ENCODE results near the gene PCDHA5.
"Not testable (repeated sequence)": the region's sequence is repeated elsewhere in the genome, so short reads cannot be mapped to it uniquely, and the experiment has no call there.

The PCDHA5 gene

DNA sequence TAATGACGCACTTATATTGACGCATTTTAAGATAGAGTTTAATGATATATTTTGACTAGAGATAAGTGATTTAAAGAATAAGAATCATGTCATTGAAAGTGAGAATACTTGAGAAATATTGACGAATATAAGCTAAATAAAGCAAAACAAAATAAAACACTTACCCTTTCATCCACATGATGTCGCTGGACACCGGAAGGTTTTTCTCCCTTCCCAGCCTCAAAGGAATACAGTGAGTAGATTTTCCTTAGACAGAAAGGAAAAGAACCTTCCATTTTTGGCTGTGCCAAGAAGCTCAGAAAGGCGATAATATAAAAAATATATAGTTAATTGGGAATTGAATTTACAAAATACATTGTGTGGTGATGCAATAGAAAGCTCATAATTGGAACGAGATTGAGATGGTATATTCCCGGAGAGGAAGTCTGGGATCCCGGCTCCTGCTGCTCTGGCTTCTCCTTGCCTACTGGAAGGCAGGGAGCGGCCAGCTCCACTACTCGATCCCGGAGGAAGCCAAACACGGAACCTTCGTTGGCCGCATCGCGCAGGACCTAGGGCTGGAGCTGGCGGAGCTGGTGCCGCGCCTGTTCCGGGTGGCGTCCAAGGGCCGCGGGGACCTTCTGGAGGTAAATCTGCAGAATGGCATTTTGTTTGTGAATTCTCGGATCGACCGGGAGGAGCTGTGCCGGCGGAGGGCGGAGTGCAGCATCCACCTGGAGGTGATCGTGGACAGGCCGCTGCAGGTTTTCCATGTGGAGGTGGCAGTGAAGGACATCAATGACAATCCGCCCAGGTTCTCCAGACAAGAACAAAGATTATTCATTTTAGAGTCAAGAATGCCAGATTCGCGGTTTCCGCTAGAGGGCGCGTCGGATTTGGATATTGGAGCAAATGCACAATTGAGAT, at the start of gene PCDHA5:
Gene PCDHA5, plus strand, starts transcription at position 239 of the 906 bp plus-strand sequence.
- peak; percentile 23 for DNase-seq

DNA sequence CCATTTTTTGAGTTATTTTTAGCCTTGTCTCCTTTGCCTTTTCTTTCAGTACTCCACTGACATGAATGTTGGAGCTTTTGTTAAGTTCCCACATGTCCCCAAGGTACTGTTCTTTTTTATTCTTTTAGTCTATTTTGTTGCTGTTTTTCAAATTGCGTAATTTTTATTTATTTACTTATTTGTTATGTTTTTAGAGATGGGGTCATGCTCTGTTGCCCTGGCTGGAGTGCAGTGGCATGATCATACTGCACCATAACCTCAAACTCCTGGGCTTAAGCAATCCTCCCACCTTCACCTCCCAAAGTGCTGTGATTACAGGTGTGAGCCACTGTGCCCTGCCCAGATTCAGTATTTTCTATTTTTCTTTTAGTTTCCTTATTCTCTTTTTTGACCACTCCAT, 40.9 kb upstream of the PCDHA5 start:
- DNase-seq = no peak

DNA sequence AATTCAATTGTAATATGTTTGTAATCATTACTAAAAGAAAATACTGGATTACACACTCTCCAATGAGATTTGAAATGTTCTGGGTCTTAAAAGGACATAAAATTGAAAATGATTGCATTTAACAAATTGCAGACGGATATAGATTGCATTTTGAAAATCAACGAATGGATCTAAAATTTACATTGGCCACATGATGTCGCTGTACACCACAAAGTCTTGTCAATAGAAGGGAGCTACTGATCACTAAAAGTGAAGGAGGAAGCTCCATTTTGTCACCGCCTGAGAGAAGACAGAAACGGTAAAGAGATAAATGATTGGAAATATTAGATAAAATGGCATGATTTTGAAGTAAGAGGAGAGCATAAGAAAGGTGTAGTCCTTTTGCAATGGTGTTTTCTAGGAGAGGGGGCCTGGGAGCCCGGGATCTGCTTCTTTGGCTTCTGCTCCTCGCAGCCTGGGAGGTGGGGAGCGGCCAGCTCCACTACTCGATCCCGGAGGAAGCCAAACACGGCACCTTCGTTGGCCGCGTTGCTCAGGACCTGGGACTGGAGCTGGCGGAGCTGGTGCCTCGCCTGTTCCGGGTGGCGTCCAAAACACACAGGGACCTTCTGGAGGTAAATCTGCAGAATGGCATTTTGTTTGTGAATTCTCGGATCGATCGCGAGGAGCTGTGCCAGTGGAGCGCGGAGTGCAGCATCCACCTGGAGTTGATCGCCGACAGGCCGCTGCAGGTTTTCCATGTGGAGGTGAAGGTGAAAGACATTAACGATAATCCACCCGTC, 35.3 kb upstream of the PCDHA5 start, which contains the start of gene PCDHA1:
Gene PCDHA1, plus strand, starts transcription at position 236 of the 782 bp plus-strand sequence.
- peak; percentile 0 for DNase-seq

DNA sequence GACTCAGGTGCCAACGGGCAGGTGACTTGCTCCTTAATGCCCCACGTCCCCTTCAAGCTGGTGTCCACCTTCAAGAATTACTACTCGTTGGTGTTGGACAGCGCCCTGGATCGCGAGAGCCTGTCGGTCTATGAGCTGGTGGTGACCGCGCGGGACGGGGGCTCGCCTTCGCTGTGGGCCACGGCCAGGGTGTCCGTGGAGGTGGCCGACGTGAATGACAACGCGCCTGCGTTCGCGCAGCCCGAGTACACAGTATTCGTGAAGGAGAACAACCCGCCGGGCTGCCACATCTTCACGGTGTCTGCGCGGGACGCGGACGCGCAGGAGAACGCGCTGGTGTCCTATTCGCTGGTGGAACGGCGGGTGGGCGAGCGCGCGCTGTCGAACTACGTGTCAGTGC, 34.0 kb upstream of the PCDHA5 start:
- not testable (repeated sequence) for DNase-seq

DNA sequence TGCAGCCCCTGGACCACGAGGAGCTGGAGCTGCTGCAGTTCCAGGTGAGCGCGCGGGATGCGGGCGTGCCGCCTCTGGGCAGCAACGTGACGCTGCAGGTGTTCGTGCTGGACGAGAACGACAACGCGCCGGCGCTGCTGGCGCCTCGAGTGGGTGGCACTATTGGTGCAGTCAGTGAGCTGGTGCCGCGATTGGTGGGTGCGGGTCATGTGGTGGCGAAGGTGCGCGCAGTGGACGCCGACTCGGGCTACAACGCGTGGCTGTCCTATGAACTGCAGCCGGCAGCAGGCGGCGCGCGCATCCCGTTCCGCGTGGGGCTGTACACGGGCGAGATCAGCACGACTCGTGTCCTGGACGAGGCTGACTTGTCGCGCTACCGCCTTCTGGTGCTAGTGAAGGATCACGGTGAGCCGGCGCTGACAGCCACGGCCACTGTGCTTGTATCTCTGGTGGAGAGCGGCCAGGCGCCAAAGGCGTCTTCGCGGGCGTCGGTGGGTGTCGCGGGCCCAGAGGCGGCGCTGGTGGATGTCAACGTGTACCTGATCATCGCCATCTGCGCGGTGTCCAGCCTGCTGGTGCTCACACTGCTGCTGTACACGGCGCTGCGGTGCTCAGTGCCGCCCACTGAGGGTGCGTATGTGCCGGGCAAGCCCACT, 33.4 kb upstream of the PCDHA5 start:
- DNase-seq = not testable (repeated sequence)

DNA sequence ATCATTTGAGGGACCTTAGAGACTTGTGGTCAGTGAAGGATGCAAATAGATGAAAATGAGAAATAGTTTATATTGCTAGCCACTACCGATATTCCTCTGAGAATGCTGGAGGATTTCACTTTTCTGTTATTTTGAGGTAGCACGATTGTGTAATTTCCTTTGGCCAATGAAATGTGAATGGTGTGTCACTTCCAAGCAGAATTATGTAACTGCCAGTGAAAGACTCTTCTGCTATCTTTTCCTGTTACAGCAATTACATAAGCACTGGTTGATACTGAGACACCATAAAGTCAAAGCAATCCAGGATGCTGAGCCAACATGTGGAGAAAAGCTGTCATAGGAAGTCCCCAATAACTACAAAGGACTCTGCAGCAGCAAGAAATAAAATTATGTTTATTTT, 30.3 kb upstream of the PCDHA5 start:
- DNase-seq = no peak

DNA sequence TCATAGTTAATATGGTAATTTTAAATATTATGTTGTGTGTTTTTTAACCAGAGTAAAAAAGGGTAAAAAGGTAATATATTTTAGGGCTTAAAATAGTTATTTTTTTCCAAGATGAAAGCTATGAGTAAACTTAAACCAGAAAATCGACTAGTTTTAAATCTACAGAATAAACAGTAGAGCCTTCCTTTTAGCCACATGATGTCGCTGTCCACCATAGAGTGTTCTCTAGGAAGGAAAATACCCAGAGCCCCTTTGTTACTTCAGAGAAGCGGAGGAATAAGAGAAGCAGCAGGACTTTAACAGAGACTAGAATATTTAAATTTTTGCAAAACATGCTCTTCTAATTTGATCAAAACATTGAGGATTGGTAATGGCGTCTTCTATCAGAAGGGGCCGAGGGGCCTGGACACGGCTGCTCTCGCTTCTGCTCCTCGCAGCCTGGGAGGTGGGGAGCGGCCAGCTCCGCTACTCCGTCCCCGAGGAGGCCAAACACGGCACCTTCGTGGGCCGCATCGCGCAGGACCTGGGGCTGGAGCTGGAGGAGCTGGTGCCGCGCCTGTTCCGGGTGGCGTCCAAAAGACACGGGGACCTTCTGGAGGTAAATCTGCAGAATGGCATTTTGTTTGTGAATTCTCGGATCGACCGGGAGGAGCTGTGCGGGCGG, 26.7 kb upstream of the PCDHA5 start, which contains the start of gene PCDHA2:
Gene PCDHA2, plus strand, starts transcription at position 258 of the 664 bp plus-strand sequence.
- DNase-seq = no peak

DNA sequence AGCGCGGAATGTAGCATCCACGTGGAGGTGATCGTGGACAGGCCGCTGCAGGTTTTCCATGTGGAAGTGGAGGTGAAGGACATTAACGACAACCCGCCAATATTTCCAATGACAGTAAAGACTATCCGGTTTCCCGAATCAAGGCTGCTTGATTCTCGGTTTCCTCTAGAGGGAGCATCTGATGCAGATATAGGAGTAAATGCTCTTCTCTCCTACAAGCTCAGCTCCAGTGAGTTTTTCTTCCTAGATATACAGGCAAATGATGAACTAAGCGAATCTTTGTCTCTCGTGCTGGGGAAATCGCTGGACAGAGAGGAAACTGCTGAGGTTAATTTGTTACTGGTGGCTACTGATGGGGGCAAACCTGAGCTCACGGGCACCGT, 26.2 kb upstream of the PCDHA5 start:
- no peak for DNase-seq

DNA sequence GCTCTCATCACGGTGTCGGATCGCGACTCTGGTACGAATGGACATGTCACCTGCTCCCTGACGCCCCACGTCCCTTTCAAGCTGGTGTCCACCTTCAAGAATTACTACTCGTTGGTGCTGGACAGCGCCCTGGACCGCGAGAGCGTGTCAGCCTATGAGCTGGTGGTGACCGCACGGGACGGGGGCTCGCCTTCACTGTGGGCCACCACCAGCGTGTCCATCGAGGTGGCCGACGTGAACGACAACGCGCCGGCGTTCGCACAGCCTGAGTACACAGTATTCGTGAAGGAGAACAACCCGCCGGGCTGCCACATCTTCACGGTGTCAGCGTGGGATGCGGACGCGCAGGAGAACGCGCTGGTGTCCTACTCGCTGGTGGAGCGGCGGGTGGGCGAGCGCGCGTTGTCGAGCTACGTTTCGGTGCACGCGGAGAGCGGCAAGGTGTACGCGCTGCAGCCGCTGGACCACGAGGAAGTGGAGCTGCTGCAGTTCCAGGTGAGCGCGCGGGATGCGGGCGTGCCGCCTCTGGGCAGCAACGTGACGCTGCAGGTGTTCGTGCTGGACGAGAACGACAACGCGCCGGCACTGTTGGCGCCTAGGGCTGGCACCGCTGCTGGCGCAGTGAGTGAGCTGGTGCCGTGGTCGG, 25.2 kb upstream of the PCDHA5 start:
- not testable (repeated sequence) for DNase-seq

DNA sequence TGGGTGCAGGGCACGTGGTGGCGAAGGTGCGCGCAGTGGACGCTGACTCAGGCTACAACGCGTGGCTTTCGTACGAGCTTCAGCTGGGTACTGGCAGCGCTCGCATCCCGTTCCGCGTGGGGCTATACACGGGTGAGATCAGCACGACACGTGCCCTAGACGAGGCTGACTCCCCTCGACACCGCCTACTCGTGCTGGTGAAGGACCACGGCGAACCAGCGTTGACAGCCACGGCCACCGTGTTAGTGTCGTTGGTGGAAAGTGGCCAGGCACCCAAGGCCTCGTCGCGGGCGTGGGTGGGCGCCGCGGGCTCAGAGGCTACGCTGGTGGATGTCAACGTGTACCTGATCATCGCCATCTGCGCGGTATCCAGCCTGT, 24.7 kb upstream of the PCDHA5 start:
- DNase-seq = no peak

DNA sequence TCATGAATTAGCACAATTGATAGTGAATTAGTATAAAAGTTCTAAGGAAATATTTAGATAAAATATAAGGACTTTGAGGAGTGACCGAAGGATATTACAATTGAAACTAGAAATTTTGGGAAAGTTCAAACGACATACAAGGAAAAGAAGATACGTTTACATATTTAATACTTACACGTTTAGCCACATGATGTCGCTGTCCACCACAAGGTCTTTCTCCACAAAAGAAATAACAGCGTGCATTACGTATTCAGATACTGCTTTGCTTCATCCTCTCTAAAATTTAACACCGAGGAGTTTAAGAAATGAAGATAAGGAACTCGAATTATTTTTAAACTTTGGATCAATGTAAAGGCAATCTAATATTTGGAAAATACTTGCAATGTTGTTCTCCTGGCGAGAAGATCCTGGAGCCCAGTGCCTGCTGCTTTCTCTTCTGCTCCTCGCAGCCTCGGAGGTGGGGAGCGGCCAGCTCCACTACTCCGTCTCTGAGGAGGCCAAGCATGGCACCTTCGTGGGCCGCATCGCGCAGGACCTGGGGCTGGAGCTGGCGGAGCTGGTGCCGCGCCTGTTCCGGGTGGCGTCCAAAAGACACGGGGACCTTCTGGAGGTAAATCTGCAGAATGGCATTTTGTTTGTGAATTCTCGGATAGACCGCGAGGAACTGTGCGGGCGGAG, 20.5 kb upstream of the PCDHA5 start, which contains the start of gene PCDHA3:
Gene PCDHA3, plus strand, starts transcription at position 242 of the 678 bp plus-strand sequence.
- no peak for DNase-seq

DNA sequence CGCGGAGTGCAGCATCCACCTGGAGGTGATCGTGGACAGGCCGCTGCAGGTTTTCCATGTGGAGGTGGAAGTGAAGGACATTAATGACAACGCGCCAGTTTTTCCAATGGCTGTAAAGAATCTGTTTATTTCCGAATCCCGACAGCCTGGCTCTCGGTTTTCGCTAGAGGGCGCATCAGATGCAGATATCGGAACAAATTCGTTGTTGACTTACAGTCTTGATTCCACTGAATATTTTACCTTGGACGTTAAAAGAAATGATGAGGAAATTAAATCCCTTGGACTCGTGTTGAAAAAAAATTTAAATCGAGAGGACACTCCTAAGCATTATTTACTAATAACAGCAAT, 19.9 kb upstream of the PCDHA5 start:
- DNase-seq = no peak

DNA sequence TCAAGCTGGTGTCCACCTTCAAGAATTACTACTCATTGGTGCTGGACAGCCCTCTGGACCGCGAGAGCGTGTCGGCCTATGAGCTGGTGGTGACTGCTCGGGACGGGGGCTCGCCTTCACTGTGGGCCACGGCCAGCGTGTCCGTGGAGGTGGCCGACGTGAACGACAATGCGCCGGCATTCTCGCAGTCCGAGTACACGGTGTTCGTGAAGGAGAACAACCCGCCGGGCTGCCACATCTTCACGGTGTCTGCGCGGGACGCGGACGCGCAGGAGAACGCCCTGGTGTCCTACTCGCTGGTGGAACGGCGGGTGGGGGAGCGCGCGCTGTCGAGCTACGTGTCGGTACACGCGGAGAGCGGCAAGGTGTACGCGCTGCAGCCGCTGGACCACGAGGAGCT, 19.0 kb upstream of the PCDHA5 start:
- not testable (repeated sequence) for DNase-seq

DNA sequence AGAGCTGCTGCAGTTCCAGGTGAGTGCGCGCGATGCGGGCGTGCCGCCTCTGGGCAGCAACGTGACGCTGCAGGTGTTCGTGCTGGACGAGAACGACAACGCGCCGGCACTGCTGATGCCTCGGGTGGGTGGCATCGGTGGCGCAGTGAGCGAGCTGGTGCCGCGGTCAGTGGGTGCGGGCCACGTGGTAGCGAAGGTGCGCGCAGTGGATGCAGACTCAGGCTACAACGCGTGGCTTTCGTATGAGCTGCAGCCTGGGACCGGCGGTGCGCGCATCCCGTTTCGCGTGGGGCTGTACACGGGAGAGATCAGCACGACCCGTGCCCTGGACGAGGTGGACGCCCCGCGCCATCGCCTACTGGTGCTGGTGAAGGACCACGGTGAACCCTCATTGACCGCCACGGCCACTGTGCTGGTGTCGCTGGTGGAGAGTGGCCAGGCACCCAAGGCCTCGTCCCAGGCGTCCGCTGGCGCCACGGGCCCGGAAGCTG, 18.6 kb upstream of the PCDHA5 start:
- DNase-seq = no peak

DNA sequence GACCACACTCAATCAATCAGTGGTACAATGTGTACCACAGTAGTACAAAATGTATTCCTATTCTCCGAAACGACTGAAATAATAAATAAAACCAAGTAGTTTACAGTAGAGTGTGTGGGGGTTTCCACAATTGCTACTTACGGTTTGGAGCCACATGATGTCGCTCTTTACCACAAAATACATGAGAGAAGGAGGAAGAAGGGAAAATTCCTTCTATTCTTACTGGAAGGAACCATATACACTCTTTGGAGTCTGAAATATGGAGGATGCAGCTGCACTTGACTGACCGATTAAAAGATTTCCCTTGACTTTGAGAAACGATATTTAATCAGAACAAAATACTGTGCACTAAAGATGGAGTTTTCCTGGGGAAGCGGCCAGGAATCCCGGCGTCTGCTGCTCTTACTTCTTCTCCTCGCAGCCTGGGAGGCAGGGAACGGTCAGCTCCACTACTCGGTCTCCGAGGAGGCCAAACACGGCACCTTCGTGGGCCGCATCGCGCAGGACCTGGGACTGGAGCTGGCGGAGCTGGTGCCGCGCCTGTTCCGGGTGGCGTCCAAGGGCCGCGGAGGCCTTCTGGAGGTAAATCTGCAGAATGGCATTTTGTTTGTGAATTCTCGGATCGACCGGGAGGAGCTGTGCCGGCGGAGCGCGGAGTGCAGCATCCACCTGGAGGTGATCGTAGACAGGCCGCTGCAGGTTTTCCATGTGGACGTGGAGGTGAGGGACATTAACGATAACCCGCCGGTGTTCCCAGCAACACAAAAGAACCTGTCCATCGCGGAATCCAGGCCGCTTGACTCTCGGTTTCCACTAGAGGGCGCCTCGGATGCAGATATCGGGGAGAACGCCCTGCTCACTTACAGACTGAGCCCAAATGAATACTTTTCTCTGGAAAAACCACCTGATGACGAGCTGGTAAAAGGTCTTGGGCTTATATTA, 14.3 kb upstream of the PCDHA5 start, which contains the start of gene PCDHA4:
Gene PCDHA4, plus strand, starts transcription at position 235 of the 942 bp plus-strand sequence.
- peak; percentile 22 for DNase-seq

DNA sequence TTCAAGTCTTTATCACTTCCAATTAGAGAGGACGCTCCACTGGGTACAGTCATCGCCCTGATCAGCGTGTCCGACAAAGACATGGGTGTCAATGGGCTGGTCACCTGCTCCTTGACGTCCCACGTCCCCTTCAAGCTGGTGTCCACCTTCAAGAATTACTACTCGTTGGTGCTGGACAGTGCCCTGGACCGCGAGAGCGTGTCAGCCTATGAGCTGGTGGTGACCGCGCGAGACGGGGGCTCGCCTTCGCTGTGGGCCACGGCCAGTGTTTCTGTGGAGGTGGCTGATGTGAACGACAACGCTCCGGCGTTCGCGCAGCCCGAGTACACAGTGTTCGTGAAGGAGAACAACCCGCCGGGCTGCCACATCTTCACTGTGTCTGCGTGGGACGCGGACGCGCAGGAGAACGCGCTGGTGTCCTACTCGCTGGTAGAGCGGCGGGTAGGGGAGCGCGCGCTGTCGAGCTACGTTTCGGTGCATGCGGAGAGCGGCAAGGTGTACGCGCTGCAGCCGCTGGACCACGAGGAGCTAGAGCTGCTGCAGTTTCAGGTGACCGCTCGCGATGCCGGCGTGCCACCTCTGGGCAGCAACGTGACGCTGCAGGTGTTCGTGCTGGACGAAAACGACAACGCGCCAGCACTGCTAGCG, 13.0 kb upstream of the PCDHA5 start:
- DNase-seq = not testable (repeated sequence)

DNA sequence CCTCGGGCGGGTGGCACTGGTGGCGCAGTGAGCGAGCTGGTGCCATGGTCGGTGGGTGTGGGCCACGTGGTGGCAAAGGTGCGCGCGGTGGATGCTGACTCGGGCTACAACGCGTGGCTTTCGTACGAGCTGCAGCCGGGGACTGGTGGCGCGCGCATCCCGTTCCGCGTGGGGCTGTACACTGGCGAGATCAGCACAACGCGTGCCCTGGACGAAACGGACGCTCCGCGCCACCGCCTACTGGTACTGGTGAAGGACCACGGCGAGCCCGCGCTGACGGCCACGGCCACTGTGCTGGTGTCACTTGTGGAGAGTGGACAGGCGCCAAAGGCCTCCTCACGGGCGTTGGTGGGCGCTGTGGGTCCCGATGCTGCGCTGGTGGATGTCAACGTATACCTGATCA, 12.5 kb upstream of the PCDHA5 start:
- no peak for DNase-seq

DNA sequence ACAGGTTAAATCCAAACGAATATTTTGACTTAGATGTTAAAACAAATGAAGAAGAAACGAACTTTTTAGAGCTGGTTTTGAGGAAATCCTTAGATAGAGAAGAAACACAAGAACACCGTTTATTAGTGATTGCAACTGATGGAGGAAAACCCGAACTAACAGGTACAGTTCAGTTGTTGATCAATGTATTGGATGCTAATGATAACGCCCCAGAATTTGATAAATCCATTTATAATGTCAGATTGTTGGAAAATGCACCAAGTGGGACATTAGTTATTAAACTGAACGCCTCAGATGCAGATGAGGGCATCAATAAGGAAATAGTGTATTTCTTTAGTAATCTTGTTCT, 842 bp downstream of the PCDHA5 start:
- no peak for DNase-seq

DNA sequence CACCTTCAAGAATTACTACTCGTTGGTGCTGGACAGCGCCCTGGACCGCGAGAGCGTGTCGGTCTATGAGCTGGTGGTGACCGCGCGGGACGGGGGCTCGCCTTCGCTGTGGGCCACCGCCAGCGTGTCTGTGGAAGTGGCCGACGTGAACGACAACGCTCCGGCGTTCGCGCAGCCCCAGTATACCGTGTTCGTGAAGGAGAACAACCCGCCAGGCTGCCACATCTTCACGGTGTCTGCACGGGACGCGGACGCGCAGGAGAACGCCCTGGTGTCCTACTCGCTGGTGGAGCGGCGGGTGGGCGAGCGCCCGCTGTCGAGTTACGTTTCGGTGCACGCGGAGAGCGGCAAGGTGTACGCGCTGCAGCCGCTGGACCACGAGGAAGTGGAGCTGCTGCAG, 1.6 kb downstream of the PCDHA5 start:
- not testable (repeated sequence) for DNase-seq

DNA sequence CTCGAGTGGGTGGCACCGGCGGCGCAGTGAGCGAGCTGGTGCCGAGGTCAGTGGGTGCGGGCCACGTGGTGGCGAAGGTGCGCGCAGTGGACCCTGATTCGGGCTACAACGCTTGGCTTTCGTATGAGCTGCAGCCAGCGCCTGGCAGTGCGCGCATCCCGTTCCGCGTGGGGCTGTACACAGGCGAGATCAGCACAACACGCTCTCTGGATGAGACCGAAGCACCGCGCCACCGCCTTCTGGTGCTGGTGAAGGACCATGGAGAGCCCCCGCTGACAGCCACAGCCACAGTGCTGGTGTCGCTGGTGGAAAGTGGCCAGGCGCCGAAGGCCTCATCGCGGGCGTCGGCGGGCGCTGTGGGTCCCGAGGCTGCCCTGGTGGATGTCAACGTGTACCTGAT, 2.1 kb downstream of the PCDHA5 start:
- no peak for DNase-seq
